GM23248 (cell line): ENCODE data around the gene ATR.

Experiments
- EZH2 ChIP-seq: fragments of 200-600 bp; sonication (generic); IDR thresholded peaks from 2 replicates; pipeline ENCODE4 v1.6.1; 2018; ENCODE audit warnings: antibody characterized with exemption, mild to moderate bottlenecking; ENCODE audit not compliant: insufficient read depth, poor library complexity, severe bottlenecking
- EZH2phosphoT487 ChIP-seq: fragments of 200-600 bp; sonication (generic); IDR thresholded peaks from 2 replicates; pipeline ENCODE4 v1.6.1; 2018; ENCODE audit warnings: antibody characterized with exemption, moderate library complexity, mild to moderate bottlenecking, low read depth; ENCODE audit not compliant: insufficient read depth

DNA sequence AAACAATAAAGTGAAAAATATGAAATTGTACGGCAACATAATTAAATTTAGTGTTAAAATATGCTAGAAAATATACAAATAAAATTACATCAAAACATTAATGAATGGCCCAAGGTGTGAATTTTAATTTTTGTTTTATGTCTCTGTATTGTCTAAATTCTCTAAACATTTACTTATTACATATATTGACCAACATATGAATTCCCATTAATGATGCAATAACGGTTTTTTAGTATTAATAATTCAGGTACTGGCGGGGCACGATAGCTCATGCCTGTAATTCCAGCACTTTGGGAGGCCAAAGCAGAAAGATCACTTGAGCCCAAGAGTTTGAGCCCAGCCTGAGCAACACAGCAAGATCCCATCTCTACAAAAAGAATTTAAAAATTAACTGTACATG lies 110.1 kb downstream of the ATR start:
- TF ChIP-seq EZH2phosphoT487 (no peak), EZH2 (no peak)
